HL-60/S4 (cell line): ENCODE results near the gene CLRN3.

Experiments
- in situ Hi-C: fragments of 300-500 bp; cut with MboI; formaldehyde crosslinking; loops from 2 replicates; pipeline ENCODE4 v1.14.3; 2022; ENCODE audit warnings: low sequenced_read_pairs

CLRN3 gene

DNA sequence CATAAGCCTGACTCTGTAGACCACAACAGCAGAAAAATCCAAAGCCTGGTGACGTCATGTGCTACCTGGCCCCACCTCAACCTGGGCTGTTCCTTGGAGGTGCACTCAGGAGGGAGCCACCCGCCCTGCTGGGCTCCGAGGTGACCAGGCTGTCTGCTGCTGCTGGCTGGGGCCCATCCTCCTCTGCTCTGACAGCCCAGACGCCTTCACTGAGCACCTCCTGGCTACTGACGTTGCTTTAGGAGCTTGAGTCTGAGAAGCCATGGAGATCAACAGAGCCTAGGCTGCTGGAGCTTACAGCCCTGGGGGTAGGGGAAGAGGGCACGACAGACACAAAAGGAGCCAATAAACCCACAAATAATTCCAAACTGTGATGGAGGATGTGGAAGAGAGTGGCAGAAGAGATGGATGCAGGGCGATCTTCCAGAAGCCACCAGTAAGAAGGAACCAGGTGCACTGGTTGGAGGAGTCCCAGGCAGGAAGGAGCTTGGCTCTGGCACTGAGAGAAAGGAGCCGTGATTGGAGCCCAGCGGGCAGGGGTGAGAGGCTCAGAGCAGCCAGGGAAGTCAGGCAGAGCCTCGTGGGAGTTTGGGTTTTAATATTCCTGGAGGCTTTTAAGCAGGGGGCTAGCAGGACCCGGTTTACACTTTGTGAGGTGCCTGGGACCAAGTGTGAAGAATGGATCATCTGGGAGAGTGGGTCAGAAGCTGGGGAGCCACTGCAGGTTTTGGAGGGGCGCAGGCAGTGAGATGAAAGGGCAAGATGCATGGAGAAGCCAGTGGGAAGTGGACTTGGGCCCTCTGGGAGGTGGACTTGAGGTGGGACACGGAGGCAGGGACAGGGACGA lies 12.5 kb upstream of the CLRN3 start:
- in situ Hi-C loops = loop anchor here (25.0 kb wide), 1 partner anchor 107 kb away; no protein-coding TSS in a partner anchor

DNA sequence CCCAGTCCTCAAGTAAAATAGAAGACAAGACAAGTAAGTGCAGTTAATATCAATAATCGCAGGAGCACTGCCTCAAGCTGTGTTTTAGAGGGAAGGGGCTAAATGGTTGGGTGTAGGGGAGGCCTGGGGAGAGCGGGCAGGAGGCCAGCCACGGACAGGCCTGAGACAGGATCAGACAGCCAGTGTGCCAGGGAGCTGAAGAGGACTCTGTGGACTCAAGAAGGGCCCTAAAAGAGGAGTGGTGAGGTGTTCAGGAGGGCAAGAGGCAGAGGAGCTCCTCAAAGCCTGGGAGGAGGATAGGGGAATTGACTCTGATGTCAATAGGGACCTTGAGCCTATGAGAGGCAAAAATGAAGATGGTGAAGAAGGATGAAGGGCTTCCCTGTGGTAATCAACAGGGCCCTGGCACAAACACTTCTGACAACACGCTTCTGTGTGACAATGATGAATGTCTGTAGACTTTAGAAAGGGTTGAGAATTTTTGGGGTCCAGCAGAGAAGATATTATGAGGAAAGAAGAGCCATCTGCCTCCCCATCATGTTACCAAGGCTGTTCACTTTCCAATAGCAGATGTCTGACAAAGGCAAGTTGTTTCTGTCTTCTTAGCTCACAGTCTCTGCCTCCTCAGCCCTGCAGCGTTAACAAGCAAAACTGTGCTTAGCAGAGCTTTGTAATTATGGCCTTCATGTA lies 11.7 kb upstream of the CLRN3 start:
- in situ Hi-C loops = loop anchor here (25.0 kb wide), 1 partner anchor 108 kb away; no protein-coding TSS in a partner anchor

DNA sequence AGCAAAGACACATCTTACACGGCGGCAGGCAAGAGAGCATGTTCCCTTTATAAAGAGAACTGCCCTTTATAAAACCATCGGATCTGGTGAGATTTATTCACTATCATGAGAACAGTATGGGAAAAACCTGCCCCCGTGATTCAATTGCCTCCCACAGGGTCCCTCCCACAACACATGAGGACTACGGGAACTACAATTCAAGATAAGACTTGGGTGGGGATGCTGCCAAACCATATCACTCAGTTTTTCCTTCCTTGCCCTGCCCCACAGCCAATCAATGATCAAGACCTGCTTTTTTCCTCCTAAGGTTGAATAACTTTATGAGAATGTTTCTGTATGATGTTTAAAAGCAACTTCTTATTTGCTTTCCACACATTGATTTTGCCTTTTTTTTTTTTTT lies 11.0 kb upstream of the CLRN3 start:
- in situ Hi-C loops = loop anchor here (25.0 kb wide), 1 partner anchor 109 kb away; no protein-coding TSS in a partner anchor

DNA sequence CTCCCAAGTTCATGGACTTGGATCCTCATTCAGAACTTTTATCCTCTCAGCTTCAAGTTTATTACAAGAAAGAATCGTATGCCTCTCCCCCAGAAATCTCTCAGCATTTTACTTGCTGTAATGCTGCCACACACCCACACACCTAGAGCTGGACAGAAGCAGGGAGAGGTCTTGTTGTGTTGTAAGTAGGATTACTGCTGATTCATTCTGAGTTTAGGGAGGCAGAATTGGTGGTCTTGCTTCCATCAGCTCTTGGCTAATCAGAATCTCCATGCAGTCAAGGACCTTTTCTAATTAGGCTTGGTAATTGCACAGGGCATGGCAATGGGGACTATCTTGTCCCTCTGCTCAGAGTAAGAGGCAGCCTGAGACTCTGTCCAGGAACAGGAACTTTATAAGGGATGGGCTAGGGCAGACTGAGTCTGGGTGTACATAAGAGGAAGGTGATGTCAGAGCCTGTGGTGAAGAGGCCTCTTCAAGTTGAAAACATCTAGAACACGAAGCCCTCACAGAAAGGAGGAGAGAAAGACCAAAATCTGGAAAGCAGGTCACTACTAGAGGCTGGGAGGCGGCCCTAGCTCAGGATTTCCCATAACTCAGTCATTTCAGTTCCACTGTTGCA lies 7.1 kb upstream of the CLRN3 start:
- in situ Hi-C loops = loop anchor here (25.0 kb wide), 1 partner anchor 112 kb away; no protein-coding TSS in a partner anchor

DNA sequence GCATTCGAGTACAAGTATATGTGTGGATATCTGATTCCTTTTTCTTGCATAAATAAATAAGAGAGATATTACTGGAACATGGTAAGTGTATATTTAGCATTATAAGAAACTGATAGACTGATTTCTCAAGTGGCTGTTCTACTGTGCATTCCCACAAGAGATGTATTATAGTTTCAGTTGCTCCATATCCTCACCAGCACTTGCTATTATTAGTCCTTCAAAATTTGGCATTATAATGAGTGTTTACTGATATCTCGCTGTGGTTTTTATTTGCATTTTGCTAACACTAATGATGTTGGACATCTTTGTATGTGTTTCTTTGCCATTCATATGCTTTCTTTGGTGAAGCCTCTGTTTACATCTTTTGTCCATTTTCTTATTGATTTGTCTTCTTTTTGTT lies 4.4 kb upstream of the CLRN3 start:
- in situ Hi-C loops = no loop called here

DNA sequence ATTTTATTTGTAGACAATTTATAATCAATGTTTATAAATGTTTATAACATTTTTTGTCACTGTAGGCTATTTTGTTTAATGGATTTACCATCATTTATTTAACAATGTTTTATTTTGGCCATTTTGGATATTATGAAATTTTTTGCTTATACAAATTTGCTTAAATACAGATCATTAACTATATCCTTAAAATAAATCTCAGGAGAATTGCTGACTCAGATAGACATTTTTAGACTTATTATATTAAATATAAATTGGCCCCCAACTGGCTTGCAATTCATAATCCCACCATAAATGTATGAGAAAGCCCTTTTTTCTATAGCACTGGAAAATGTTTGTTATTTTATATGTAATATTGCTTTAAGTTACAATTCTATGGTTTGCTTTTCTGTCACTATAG lies 3.8 kb upstream of the CLRN3 start:
- in situ Hi-C loops = no loop called here

DNA sequence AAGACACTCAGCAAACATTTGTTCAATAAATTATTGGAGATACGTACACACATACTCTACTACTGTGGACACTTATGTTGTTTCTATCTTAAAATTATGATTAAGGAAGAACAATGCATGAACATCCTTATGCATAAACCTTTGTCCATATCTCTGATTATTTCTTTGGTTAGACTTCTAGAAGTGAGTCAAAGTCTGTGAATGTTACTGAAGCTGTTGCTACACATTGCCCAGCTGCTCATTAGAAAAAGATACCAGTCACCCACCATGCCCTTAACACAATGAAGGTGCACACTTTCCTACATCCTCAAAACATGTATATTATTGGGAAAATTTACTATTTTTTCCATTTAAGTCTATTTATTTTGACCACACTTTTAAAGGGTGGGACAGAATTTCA lies 1.4 kb upstream of the CLRN3 start:
- in situ Hi-C loops = no loop called here

DNA sequence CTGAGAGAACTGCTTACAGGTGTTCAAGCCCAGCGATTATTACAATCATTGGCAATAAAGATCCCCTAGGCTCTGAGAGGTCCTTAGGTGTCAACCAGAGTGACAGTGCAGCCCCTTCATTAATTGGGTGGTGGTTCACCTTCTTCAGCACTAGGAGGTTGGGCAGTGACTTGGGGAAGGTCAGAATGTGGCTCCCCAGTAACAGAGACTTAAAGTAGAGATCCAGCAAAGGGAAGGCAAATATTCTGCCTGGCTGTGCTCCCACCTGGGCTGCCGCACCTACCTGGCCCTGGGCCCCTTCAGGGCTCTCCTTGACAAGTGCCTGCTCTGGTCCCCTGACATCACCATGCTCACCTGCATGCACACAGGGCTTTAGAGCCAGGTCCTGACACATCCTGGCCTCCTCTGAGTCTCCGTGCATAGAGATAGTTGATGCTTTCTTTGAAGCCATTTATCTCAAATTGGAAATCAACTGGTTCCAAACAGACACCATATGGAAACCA lies 1.9 kb downstream of the CLRN3 start:
- in situ Hi-C loops = no loop called here

DNA sequence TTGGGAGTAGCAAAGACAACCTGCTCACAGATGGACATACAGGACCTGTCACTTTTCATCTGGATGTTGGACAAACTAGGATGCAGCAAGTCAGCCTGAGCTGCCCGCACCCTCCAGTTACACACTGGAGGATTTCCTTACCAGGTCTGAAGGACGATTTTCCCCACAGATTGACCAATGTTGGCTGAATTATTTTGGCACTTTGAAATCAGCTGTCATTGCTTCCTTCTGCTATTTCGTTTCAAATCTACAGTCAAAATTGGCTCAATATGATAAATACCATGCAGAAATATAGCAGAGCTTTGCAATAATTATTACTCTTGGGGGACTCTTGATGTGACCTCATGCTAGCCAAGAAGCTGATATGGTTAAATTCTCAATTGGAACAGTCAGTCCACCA lies 2.5 kb downstream of the CLRN3 start:
- in situ Hi-C loops = no loop called here

DNA sequence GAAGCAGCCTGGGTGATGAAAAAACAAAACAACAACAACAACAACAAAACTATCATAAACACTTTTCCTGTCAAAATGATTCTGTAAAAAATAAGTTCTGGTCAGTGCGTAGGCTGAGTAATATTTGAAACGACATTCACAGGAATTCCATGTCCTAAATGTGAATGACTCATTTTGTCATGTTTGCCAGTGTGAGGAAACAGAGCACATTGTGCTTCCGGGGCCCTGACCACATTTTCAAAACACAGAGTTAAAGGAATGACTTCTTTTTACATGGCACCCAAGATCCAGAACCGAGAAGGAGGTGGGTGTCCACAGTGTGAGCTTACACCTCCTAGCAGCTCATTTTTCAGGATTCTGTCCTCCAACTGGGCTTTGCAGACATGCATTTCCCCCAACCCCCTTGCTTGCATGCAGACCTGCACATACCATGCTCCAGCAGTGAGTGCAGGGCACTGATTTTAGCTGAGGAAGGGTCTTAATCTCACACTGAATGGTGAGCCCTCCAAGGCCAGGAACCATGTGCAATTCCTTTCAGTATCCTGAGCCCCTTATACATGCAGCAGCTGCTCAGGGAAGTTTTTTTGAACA lies 3.0 kb downstream of the CLRN3 start:
- in situ Hi-C loops = no loop called here

DNA sequence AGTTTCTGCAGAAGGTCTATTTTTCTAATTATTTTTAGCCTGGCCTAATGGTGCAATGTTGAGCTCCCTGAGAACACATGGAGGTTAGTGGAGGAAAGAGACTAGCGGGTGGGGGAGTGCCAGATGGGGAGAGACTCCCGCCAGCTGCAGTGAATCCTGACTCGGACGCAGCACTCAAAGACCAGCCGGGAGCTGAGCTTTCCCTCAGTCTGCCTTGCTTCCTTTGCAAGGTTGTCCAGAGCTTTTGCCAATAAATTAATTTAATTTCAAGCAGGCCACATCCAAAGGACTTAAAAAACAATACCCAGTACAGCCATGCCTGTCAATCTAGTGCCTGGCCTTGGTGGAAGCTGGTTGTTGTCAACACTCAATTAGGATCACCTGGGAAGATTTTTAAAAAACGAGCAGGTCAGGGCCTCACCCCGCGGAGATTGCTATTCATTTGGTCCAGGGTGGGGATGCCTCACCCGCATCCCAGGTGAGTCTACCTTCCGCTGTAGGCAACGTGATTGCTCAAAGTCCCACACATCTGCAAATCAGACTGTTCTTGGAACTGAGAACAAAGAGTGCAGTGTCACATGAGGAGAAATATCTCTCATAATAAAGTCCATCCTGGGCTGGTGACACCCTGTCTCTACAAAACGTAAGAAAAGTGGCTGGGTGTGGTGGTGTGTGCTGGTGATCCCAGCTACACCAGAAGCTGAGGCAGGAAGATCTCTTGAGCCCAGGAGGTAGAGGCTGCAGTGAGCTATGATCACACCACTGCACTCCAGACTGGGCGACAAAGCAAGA lies 4.0 kb downstream of the CLRN3 start:
- in situ Hi-C loops = no loop called here

DNA sequence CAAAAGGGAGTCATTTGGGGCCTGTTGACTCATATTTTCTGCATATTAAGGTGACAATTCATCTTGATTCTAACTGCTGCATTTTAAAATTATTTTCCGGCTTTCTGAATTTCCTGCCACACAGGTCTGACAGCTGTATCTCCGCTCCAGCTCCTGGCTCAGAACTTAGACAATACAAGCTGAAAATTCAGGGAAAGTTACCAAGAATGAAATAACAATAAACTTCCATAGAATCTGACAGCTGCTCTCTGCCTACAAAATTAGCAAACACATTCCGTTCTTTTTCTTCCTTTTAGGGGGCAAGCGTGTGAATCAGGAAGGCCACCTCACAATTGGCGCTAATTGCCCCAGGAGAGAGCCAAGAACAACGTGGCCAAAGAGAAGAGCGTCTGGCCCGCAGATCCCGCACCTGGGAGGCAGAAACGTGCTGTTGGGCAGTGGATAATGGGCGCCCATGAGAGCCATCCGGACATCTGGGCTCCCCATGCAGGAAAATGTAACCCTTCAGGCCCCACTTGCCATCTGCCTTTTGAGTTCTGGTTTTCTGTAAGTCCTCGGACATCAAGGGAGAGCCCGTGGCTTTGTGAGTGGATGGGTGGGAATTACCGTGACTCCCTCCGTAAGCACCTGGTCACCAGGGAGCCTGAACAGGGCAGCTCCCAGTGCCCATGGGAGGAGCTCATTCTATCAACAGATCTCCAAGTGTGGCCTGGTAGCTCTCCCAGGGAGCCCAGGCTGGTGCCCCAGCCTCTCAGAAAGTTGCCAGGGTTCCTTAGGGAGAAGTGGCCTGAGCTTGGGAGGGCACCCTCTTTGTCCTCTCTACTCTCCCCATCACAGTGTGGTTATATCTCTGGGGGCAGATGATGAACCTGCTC lies 5.0 kb downstream of the CLRN3 start:
- in situ Hi-C loops = no loop called here

DNA sequence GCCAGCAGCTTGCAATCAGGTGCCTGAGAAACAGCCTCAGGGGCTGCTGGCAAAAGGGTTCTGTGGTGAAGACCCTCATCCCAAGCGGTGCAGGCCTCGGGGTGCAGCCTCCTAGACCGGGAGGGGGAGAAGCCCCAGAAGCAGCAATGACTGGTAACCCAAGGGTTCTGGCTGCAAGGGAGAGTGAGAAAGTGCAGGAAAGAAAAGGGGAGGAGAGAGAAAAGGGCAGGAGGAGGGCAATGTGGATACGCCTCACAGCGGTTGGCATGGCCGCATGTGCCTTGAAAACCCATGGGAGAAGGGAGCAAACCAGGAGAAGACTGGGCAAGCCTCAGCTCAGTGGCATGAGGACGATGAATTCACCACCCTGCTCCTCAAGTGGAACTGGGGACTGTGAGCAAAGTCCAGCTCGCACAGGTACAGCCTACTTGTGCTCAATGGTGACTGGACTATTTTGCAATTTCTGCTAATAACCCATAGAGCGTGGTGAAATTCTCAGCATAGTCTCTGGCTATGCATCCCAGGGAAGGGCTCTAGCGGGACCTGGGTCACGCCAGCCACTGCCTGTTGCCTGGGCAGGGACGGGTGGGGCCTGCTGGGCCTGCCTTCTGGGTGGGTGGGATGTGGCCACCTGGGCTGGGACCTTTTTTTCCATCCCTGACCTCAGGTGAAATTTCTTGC lies 6.2 kb downstream of the CLRN3 start:
- in situ Hi-C loops = no loop called here

DNA sequence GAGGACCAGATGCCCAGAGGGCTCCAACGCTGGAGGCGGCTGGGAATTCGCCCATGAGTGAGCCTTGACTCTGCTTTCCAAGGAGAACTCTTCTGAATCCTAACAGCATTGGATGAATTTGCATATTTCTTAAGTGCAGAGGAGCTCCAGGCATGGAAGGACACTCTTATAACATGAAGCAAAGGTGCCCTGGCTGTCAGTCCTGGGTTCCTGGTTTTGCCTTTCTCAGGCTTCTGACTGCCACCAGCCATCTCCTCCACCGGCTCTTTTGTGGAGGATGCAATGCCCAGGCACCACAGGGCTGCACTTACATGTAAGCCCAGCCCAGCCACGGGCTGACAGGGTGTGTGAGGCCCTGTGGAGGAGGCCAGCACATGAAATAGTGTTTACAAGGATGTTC lies 8.2 kb downstream of the CLRN3 start:
- in situ Hi-C loops = no loop called here

DNA sequence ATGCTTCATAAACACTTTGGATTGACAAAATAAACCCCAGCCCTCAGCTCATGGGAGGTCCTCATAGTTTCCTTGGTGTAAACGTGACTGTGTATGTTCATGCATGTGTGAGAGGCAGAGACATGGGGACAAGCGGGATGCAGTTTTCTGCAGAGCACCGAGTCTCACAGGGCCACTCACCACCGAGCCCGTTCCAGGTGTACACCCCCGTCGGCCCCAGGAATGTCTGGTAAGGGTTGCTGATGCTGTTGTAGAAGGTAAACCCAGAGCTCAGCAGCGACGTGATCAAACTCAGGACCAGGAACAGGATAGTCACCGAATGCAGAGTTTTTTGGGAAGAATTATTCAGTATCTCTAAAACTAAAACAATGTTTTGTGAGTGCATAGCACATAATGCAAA lies 9.2 kb downstream of the CLRN3 start:
- in situ Hi-C loops = no loop called here

DNA sequence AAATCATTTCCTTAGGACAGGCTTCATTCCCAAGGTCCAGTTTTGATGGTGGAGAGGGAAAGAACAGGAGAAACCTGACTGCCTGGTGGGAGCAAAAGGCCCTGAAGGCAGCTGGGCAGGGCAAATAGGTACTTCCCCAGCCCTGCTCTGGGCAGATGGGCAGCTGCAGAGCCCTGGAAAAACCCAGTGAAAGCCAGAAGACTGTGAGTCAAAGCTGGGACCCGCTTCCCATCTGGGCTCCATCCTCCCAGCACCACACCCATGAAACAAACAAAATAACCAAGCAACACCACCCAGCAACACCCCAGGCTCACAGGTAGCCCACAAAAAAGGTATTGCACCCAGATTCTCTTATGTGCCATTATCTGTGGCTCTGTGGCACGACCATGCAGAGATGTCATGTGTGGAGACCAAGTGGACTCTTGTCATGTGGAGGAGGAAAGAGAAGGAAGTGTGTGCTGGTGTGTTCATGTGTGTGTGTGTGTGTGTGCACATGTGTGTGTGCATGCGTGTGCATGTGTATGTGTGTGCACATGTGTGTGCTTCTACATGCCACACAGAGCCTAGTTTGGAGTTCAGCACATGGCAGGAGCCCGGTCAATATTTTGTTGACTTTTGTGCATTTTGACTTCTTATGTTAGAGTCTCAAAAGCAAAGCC lies 9.8 kb downstream of the CLRN3 start:
- in situ Hi-C loops = no loop called here

DNA sequence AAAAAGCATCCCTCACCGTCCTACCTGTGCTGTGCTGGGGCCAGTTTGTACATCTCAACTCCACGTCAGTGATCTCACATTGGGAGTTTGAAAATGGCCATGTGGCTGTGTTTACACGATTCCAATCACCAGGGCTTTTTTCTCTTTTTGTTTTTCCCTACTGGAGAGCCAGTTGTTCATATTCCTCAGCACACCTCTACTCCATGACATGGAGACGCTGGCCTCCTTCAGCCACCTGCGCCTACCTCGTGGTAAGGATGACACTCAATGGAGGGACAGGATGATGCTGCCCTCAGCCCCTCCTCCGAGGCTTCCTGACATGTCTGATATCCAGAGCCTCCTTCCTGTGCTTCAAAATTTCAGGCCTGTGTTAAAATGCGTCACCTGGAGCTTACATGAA lies 10.3 kb downstream of the CLRN3 start:
- in situ Hi-C loops = no loop called here

DNA sequence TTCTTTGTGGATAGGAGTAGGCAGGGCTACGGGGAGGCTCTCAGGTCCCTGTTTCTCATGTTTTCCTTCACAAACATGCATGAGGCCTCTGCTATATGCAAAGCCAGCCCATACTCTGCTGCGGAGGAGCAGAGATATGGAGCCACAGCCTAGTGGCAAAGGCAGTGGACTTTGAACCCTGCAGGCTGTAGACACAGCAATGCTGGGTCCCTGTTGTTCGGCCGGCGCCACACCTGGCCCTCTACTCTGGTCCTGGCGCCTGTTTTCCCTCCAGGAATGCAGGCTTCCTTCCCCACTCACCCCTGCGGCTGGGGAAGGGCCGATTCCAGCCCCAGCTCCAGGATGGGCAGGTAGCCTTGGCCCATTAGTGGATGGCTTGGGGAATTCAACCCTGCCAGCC lies 11.5 kb downstream of the CLRN3 start:
- in situ Hi-C loops = no loop called here
